H1 (cell line): Measurements from ENCODE around the gene ANKRD31. TPM values are rescaled to one million over a fixed set of nuclear protein-coding genes. Genes with fewer than 3 reads are reported as not detected.

Experiments used
- CTCF ChIA-PET: fragments of 300-600 bp; sonication (Branson Sonifier 250); formaldehyde crosslinking; loops from one replicate; lab custom pipeline; 2021; ENCODE audit not compliant: partially characterized antibody; lab: Charles Lee
- POLR2A ChIA-PET: fragments of 300-600 bp; sonication (Branson Sonifier 250); formaldehyde crosslinking; loops from one replicate; lab custom pipeline; 2021; ENCODE audit warnings: inconsistent platforms; ENCODE audit not compliant: partially characterized antibody; lab: Charles Lee
- DNase-seq, 2 experiments: peaks; one replicate each; pipeline versions ENCODE4 v3.0.0 to v3.0.0-alpha.2; 2010 to 2022; ENCODE audit warnings: low spot score in 2 of 2, low read depth in 1 of 2, mixed read lengths in 1 of 2
- FAIRE-seq: peaks from 2 replicates; lab custom pipeline; 2011; peaks lifted over from hg19 to GRCh38; lab: Jason Lieb, UNC
- H2AFZ ChIP-seq: 2 replicates; pipeline ENCODE4 v1.8.1; 2012; ENCODE audit warnings: low read length, inconsistent platforms
- H2AK5ac ChIP-seq: 2 replicates; pipeline ENCODE4 v1.6.1; 2013; ENCODE audit warnings: low read depth, low read length
- H2BK120ac ChIP-seq: replicated peaks from 2 replicates; pipeline ENCODE3; 2013; ENCODE audit warnings: low read depth, low read length, inconsistent platforms
- H2BK12ac ChIP-seq: 2 replicates; pipeline ENCODE4 v1.6.1; 2013; ENCODE audit warnings: low read depth, low read length
- H2BK15ac ChIP-seq: 2 replicates; pipeline ENCODE4 v1.6.1; 2013; ENCODE audit warnings: low read length
- H2BK20ac ChIP-seq: 2 replicates; pipeline ENCODE4 v1.6.1; 2013; ENCODE audit warnings: low read length
- H2BK5ac ChIP-seq: 2 replicates; pipeline ENCODE4 v1.6.1; 2013; ENCODE audit warnings: low read depth, low read length
- H3K14ac ChIP-seq: 2 replicates; pipeline ENCODE4 v1.6.1; 2013; ENCODE audit warnings: inconsistent platforms; ENCODE audit not compliant: insufficient read length
- H3K18ac ChIP-seq: 2 replicates; pipeline ENCODE4 v1.6.1; 2013; ENCODE audit warnings: low read length; ENCODE audit errors: extremely low read depth
- H3K23ac ChIP-seq: 2 replicates; pipeline ENCODE4 v1.6.1; 2013; ENCODE audit warnings: inconsistent platforms; ENCODE audit not compliant: insufficient read length
- H3K23me2 ChIP-seq: 2 replicates; pipeline ENCODE4 v1.6.1; 2013; ENCODE audit warnings: low read depth, low read length
- H3K27ac ChIP-seq: 2 replicates; pipeline ENCODE4 v1.6.1; 2011; ENCODE audit warnings: low read depth, low read length, inconsistent platforms
- H3K27me3 ChIP-seq, 4 experiments: replicated peaks in 1 of 4; 1 replicate in 1 of 4; 2 replicates in 3 of 4; pipeline versions ENCODE4 v1.6.1 to v1.8.1; 2011 to 2013; ENCODE audit warnings: low read length in 3 of 4, mild to moderate bottlenecking in 3 of 4, inconsistent platforms in 2 of 4, mixed read lengths in 2 of 4, moderate library complexity in 1 of 4; ENCODE audit not compliant: control insufficient read depth in 3 of 4, insufficient read depth in 3 of 4; ENCODE audit errors: extremely low read depth in 1 of 4
- H3K36me3 ChIP-seq, 4 experiments: 2 replicates each; pipeline versions ENCODE4 v1.6.1 to v1.8.1; 2011 to 2013; ENCODE audit warnings: mild to moderate bottlenecking in 4 of 4, low read length in 3 of 4, moderate library complexity in 2 of 4, control low read depth in 1 of 4, inconsistent platforms in 1 of 4; ENCODE audit not compliant: insufficient read depth in 4 of 4, control insufficient read depth in 2 of 4
- H3K4ac ChIP-seq: replicated peaks from 2 replicates; pipeline ENCODE3; 2013; ENCODE audit warnings: low read length, low read depth, mixed read lengths, inconsistent platforms; ENCODE audit not compliant: insufficient read length
- H3K4me1 ChIP-seq, 4 experiments: replicated peaks in 1 of 4; 1 replicate in 1 of 4; 2 replicates in 3 of 4; pipeline versions ENCODE4 v1.6.1 to v1.8.1; 2011 to 2013; ENCODE audit warnings: low read length in 3 of 4, inconsistent platforms in 2 of 4, mixed read lengths in 1 of 4; ENCODE audit not compliant: insufficient read depth in 4 of 4, control insufficient read depth in 3 of 4
- H3K4me2 ChIP-seq, 2 experiments: 2 replicates each; pipeline versions ENCODE4 v1.6.1 to v1.8.1; 2011 to 2013; ENCODE audit warnings: low read depth in 2 of 2, low read length in 2 of 2, control low read depth in 1 of 2, inconsistent platforms in 1 of 2, mild to moderate bottlenecking in 1 of 2; ENCODE audit not compliant: insufficient read depth in 1 of 2
- H3K4me3 ChIP-seq, 4 experiments: fragments of 200-600, 300-600 bp in 1 of 4; sonication (generic), shearing (Covaris generic), sonication (Bioruptor Twin) in 1 of 4; 2 replicates each; pipeline versions ENCODE4 v1.5.1 to v1.8.1; 2011 to 2016; ENCODE audit warnings: low read length in 4 of 4, low read depth in 3 of 4, control low read depth in 2 of 4, inconsistent platforms in 2 of 4, mild to moderate bottlenecking in 2 of 4, mixed read lengths in 1 of 4, moderate library complexity in 1 of 4; ENCODE audit not compliant: insufficient read depth in 2 of 4; ENCODE audit errors: extremely low read depth in 1 of 4
- H3K56ac ChIP-seq: replicated peaks from 2 replicates; pipeline ENCODE3; 2013; ENCODE audit warnings: low read depth, mild to moderate bottlenecking, mixed read lengths, low read length, inconsistent platforms; ENCODE audit not compliant: insufficient read length
- H3K79me1 ChIP-seq: 2 replicates; pipeline ENCODE4 v1.6.1; 2013; ENCODE audit warnings: low read depth, low read length, control low read depth
- H3K79me2 ChIP-seq, 2 experiments: 2 replicates each; pipeline versions ENCODE4 v1.6.1 to v1.8.1; 2012 to 2013; ENCODE audit warnings: low read length in 2 of 2, mild to moderate bottlenecking in 2 of 2, inconsistent platforms in 1 of 2; ENCODE audit not compliant: insufficient read depth in 2 of 2, control insufficient read depth in 1 of 2
- H3K9ac ChIP-seq, 4 experiments: replicated peaks in 1 of 4; 1 replicate in 1 of 4; 2 replicates in 3 of 4; pipeline versions ENCODE4 v1.6.1 to v1.8.1; 2011 to 2013; ENCODE audit warnings: low read depth in 3 of 4, low read length in 3 of 4, control low read depth in 2 of 4, mild to moderate bottlenecking in 2 of 4, moderate library complexity in 2 of 4, inconsistent platforms in 1 of 4; ENCODE audit errors: extremely low read depth in 1 of 4
- H3K9me3 ChIP-seq, 2 experiments: 2 replicates each; pipeline versions ENCODE4 v1.6.1 to v1.8.1; 2012 to 2013; ENCODE audit warnings: mild to moderate bottlenecking in 2 of 2, moderate library complexity in 2 of 2, control low read depth in 1 of 2, inconsistent platforms in 1 of 2, low read depth in 1 of 2, low read length in 1 of 2, mixed read lengths in 1 of 2; ENCODE audit not compliant: insufficient read depth in 2 of 2
- H4K20me1 ChIP-seq, 2 experiments: replicated peaks in 1 of 2; 2 replicates each; pipeline versions ENCODE3 to v1.8.1; 2011 to 2013; ENCODE audit warnings: inconsistent platforms in 2 of 2, low read length in 2 of 2, mild to moderate bottlenecking in 1 of 2; ENCODE audit not compliant: insufficient read depth in 2 of 2, control insufficient read depth in 1 of 2
- H4K5ac ChIP-seq: 2 replicates; pipeline ENCODE4 v1.6.1; 2013; ENCODE audit warnings: low read length, low read depth, mixed read lengths, inconsistent platforms; ENCODE audit not compliant: insufficient read length
- H4K8ac ChIP-seq: 2 replicates; pipeline ENCODE4 v1.8.0; 2013; ENCODE audit warnings: mild to moderate bottlenecking, moderate library complexity, low read length, inconsistent platforms; ENCODE audit not compliant: insufficient read depth; ENCODE audit errors: extremely low read depth
- H4K91ac ChIP-seq: replicated peaks from 2 replicates; pipeline ENCODE3; 2013; ENCODE audit warnings: low read length, mixed read lengths, inconsistent platforms; ENCODE audit not compliant: insufficient read length
- ATF3 ChIP-seq: IDR thresholded peaks from 2 replicates; pipeline ENCODE4 v1.6.1; 2011; ENCODE audit warnings: low read depth, mild to moderate bottlenecking, low read length; ENCODE audit not compliant: insufficient read depth
- FOSL1 ChIP-seq: IDR thresholded peaks from 2 replicates; pipeline ENCODE4 v1.6.1; 2011; ENCODE audit warnings: mild to moderate bottlenecking, low read depth, low read length, moderate library complexity; ENCODE audit not compliant: insufficient read depth
- GTF2F1 ChIP-seq: IDR thresholded peaks from 2 replicates; pipeline ENCODE4 v1.6.1; 2012; ENCODE audit warnings: low read depth, low read length, improper control_type of control experiment, borderline replicate concordance
- HDAC2 ChIP-seq, 2 experiments: fragments of 300-600 bp in 1 of 2; sonication (generic) in 1 of 2; IDR thresholded peaks; 2 replicates each; pipeline ENCODE4 v1.6.1; 2011 to 2012; ENCODE audit warnings: low read depth in 2 of 2, low read length in 2 of 2, mild to moderate bottlenecking in 2 of 2, moderate library complexity in 2 of 2, borderline replicate concordance in 1 of 2, inconsistent platforms in 1 of 2
- JUND ChIP-seq: IDR thresholded peaks from 2 replicates; pipeline ENCODE4 v1.6.1; 2011; ENCODE audit warnings: mild to moderate bottlenecking, improper control_type of control experiment, low read length
- KDM1A ChIP-seq: fragments of 200-600, 300-600 bp; sonication (generic); IDR thresholded peaks from 2 replicates; pipeline ENCODE4 v1.7.1; 2016; ENCODE audit warnings: mild to moderate bottlenecking, low read length, borderline replicate concordance
- POLR2AphosphoS5 ChIP-seq: IDR thresholded peaks from 2 replicates; pipeline ENCODE4 v1.6.1; 2011; ENCODE audit warnings: low read depth, low read length
- RAD21 ChIP-seq, 2 experiments: IDR thresholded peaks in 1 of 2; conservative IDR thresholded peaks in 1 of 2; 2 replicates each; pipeline ENCODE4 v1.6.1; 2011; ENCODE audit warnings: low read depth in 2 of 2, low read length in 2 of 2, improper control_type of control experiment in 1 of 2, inconsistent platforms in 1 of 2, mild to moderate bottlenecking in 1 of 2, moderate library complexity in 1 of 2
- TAF7 ChIP-seq: optimal IDR thresholded peaks from 2 replicates; pipeline ENCODE3; 2011; ENCODE audit warnings: low read depth, mild to moderate bottlenecking, inconsistent platforms, low read length, moderate library complexity, borderline replicate concordance
- TCF12 ChIP-seq: IDR thresholded peaks from 2 replicates; pipeline ENCODE4 v1.6.1; 2011; ENCODE audit warnings: low read depth, mild to moderate bottlenecking, low read length
- whole genome bisulfite sequencing, 2 experiments: shearing (Covaris generic) in 1 of 2; methylation state at CpG; one replicate each; pipeline versions ENCODE4 v1.1.6 to v1.1.7; 2013 to 2015; ENCODE audit warnings: low lambda C conversion rate in 2 of 2, mixed read lengths in 2 of 2, inconsistent platforms in 1 of 2, low coverage in 1 of 2, missing lambda C conversion rate in 1 of 2; ENCODE audit not compliant: insufficient replicate concordance in 2 of 2, insufficient coverage in 1 of 2, insufficient read length in 1 of 2; ENCODE audit errors: extremely low coverage in 1 of 2, missing lambda C conversion rate in 1 of 2; 5-methylcytosine and 5-hydroxymethylcytosine counted together
- polyA plus RNA-seq, 7 experiments: library from polyadenylated mRNA; depleted of rRNA in 3 of 7; stranded (reverse) in 5 of 7; unstranded in 2 of 7; fragments of >200 nt in 5 of 7; fragments of 200-250 nt in 2 of 7; gene quantifications; 1 replicate in 5 of 7; 2 replicates in 1 of 7; 4 replicates in 1 of 7; pipeline versions ENCODE4 v1.2.1 to v1.2.3, GENCODE V29; 2011 to 2013; ENCODE audit warnings: missing spikeins in 2 of 7, mixed read lengths in 2 of 7
- total RNA-seq: library from RNA; stranded (reverse); fragmentation: NEBNext Ultra II Directional; extraction: Animal tissue kit (Norgen Biotek cat#: 25700); gene quantifications from 2 replicates; pipeline ENCODE4 v1.2.1, GENCODE V29; 2021

Gene ANKRD31
- total and polyA plus RNA-seq, 2 of the 8 experiments (the other 6 are each of a cell fraction or from before 2014, with no cell fraction given): 0.05 to 0.06 TPM

- Histone ChIP-seq H4K20me1 (no peaks in the 10 kb centered on the region), H3K18ac (no peak overlapping the region), H2AFZ (no peak overlapping the region), H3K56ac (no peak overlapping the region), H4K91ac (no peak overlapping the region), H3K27ac (no peak overlapping the region), H3K4me1 (peaks cover 0 to 2% (median 0%) of the 10 kb centered on the region in 4 experiments; a peak in 2 of 7 replicates), H2BK15ac (no peak overlapping the region), H3K36me3 (no peaks in the 10 kb centered on the region), H4K5ac (no peak overlapping the region), H2BK120ac (no peak overlapping the region), H2AK5ac (no peak overlapping the region), H2BK5ac (no peak overlapping the region), H3K79me1 (no peaks in the 10 kb centered on the region), H2BK20ac (no peak overlapping the region), H3K4ac (no peak overlapping the region), H3K4me2 (no peak overlapping the region), H3K23ac (no peak overlapping the region), H3K14ac (no peak overlapping the region), H3K4me3 (no peak overlapping the region), H4K8ac (no peak overlapping the region), H3K27me3 (no peaks in the 10 kb centered on the region), H3K23me2 (no peaks in the 10 kb centered on the region), H3K79me2 (no peaks in the 10 kb centered on the region), H3K9me3 (no peaks in the 10 kb centered on the region), H2BK12ac (no peak overlapping the region), H3K9ac (no peak overlapping the region)
- DNase-seq (no peak), FAIRE-seq (no peak)
- 88% methylated on average over 10 of the region's 10 CpGs; no CpG with 5 or more reads in 1 of the 2 experiments for WGBS, 2 experiments
- POLR2A ChIA-PET: no interaction called here
- CTCF ChIA-PET: interaction anchor here (1.2 to 1.9 kb wide), 3 partner anchors 17 to 30 kb away, joined by 4 read pairs; no protein-coding TSS in a partner anchor
- no peak for TF ChIP-seq TAF7
- TF ChIP-seq TCF12: no peak
- TF ChIP-seq RAD21 (IDR thresholded peaks at IDR 0.05 in 1 of 2, conservative IDR thresholded peaks at IDR 0.05 in 1 of 2; ENCODE audit: low read depth in 2 of 2, low read length in 2 of 2): no peak
- TF ChIP-seq HDAC2 (IDR thresholded peaks at IDR 0.05; ENCODE audit: borderline replicate concordance in 1 of 2, low read depth in 2 of 2, low read length in 2 of 2): no peak
- no peak for TF ChIP-seq JUND
- no peak for TF ChIP-seq GTF2F1
- TF ChIP-seq FOSL1: no peak
- TF ChIP-seq KDM1A: no peak
- no peak for TF ChIP-seq ATF3
- TF ChIP-seq POLR2AphosphoS5: no peak
Observed at GRCh38 chr5:75020016-75020656, 216.5 kb downstream of the ANKRD31 start.
